Hepatic stellate cell (primary cell): ENCODE data around the gene ZNF622.
A peak's percentile ranks its signal among the peaks of the same experiment; 100 is the strongest.

ENCODE experiments used
- DNase-seq: peaks from one replicate; pipeline ENCODE4 v3.0.0; 2011; ENCODE audit warnings: low spot score

The ZNF622 gene, protein sequence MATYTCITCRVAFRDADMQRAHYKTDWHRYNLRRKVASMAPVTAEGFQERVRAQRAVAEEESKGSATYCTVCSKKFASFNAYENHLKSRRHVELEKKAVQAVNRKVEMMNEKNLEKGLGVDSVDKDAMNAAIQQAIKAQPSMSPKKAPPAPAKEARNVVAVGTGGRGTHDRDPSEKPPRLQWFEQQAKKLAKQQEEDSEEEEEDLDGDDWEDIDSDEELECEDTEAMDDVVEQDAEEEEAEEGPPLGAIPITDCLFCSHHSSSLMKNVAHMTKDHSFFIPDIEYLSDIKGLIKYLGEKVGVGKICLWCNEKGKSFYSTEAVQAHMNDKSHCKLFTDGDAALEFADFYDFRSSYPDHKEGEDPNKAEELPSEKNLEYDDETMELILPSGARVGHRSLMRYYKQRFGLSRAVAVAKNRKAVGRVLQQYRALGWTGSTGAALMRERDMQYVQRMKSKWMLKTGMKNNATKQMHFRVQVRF

DNA sequence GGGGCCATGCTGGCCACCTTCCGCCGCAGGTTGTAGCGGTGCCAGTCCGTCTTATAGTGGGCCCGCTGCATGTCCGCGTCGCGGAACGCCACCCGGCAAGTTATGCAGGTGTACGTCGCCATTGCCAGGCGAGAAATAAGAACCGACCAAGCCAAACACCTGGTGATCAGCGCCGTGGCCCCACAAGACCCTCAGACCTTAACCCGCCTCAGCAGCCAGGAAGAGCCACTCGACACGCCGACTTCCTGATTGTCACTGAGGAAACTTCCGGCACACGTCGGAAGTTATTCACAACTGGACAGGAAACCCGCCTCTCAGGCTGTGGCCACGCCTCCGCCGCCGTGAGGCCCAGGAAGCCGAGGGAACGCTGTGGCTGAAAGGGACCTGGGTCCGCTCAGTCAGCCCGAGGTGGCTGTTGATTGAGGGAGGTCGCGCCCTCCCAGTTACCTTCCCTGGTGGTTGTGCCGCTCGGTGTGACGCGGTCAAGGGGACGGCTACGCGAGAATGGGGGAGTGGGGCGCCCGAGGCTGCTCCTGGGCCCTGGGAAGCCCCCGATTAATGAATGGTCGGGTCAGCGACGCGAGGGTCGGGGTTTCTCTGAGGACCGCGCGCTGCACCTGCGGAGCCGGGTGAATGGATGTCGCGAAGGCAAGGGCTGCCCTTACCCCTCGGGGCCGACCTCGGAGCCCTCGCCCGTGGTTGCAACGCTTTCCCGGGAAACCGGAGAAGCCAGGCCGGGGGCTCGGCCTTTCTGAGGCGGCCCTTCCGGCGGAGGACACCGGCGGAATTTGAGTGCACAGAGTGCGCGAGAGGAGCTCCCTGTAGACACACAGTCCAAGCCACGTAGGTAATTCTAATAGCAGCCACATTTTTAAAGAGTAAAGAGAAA, at the start of gene ZNF622:
TSS of gene ZNF622 (minus strand) at position 257 of the 889 bp plus-strand sequence. CDS start at position 122, 135 bp downstream.
- DNase-seq: peak; percentile 77

DNA sequence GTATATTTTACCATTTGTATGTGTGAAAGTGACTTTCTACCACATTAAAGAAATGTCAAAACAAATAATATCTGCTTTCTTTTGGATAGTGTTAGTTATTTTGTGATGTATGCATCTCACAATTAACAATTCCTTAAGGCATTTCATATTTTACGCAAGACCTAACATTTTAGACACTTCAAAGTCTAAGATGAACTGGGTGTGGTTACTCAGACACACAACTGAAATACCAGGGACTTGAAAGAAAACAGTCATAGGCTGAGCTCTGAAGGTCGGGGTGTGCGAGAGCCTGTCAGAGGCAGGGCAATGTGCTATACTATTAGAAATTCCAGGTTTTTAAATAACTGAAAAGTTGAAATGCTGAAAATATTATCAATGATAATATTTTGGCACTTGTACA, 44.5 kb upstream of the ZNF622 start:
- DNase-seq: no peak

DNA sequence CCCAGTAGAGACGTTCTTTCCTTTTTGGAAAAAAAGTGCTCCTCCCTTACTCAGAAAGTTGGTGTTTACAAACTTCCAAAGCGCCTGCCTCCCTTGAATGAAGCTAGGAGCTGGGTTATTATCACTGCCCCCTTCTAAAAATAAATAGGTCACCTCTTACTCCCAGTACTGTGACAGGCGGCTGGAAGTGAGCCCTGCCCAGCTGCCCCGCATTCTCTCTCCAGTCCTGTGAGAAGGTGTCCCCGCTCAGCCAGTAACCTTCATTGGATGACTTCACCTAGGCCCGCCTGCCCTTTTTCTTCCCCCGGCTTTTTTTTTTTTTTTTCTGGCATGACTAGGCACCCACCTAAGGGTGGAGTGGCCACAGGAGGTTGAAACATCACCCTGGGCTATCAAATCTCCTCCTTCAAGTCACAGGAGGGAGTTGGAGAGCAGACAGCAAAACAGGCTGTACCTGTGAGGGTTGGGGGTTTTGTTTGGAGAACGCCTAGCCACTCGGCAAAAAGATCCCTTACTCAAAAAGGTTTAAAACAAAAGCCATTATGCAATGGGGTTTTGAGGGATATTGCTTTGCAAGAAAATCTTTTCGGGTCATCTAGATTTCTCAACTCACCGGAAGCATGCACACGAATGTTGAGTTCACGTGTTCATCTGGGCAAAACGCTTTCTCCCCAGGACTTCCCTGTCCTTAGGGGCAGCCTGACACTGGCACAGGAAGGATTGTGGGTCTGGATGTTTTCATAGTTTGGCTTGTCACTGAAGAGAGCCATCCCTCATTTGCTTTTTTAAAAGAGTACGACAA, 43.3 kb upstream of the ZNF622 start:
- DNase-seq: no peak

DNA sequence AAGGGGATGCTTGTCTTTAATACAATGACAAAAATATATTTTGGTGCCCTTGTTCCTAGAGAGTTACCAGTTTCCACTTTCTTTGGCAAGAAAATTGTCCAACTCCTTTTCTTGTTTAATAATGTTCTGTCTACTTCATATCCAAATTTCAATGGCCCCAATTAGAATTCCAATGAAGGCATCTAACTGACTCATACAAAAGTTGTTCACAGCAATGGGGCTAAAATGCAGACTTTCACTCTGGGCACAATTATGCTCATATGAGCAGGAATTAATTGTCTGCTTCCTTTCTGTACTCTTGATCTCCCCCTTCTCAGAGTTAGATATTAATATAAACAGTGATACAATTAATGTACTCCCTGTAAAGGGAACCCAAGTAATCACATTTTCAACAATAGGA, 42.1 kb upstream of the ZNF622 start:
- DNase-seq: no peak

DNA sequence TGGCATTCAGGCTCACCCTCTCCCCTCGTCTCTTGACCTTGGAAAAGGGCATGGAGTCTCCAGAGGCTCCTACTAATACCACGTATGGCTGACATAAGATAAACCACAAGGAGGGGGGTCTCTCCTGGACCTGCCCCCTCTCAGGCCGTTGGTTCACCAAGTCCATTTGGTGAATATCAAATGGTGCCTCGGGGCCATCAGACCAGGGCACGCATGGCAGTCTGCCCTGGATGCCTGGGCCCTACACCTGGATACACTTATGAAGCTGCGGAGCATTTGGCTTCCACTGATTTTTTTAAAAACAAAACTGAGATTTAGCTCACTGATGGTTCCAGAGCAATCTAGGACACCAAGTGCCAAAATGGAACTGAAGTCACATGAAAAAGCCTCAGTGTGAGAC, 40.3 kb upstream of the ZNF622 start:
- no peak for DNase-seq

DNA sequence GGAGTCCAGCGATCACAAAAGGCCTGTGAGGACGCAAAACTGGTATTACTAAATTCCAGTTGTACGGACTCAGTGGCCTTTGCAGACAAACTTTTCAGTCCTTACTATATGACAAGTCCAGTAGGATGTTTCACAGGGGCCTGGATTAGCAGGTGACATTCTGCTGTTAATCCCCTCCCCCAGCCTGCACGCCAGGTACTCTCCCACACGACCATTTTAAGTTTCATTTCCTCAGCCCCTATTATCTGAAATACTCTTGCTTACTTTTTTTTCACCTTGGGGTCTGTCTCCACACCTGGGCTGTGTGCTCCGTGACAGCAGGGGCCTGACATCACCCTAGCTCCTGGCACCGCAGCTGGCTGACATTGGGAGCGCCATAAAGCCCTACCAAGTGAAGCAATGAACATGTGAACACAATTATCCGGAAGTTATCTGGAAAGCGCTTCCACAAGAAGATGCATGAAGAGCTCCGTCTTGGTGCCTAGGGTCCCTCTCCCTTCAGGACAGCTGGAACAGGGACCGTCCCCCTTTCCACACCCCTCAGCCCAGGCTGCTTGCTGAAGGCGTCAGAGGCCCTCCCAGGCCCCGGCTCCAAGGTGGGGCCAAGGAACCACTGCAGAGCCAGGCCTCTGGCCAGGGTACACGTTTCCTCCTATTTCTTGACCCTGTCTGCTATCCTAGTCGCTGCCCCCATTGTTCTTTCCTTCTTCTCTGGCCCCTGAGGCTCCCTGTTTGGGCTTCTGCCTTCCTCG, 39.7 kb upstream of the ZNF622 start:
- no peak for DNase-seq

DNA sequence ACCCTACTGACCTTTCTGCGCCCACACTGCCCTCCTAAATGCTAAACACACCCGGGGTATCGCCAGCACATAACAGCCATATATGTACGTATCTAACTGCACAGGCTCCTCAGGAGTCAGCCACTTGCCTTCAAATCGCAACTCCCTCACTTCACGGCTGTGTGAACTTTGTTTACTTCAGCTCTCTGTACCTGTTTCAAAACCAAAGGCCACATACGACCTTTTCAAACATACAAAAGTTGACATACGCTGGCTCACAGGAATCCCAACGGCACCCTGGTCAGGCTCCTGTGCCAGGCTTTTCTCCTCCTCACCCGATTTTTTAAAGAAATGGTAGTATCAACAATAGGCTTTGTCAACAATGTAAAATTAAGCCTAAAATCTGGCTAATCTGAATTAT, 39.0 kb upstream of the ZNF622 start:
- DNase-seq: no peak

DNA sequence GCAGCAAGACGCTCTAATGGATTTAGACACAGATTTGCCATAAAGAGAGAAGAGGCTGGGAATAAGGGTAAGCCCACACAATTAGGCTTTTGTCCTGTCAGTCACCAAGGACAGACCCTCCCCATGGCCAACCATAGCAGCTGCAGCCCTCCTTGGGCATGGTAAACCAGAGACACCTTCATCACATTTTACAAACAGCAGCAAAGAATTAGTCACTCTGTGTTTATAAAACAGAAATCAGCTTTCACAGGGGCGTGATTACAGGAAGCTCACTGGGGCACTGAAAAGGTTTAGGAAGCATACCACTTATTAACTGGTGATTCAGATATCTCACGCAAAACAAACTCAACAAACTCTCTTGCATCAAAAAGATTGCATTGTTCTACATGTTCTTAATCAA, 37.3 kb upstream of the ZNF622 start:
- DNase-seq: no peak

DNA sequence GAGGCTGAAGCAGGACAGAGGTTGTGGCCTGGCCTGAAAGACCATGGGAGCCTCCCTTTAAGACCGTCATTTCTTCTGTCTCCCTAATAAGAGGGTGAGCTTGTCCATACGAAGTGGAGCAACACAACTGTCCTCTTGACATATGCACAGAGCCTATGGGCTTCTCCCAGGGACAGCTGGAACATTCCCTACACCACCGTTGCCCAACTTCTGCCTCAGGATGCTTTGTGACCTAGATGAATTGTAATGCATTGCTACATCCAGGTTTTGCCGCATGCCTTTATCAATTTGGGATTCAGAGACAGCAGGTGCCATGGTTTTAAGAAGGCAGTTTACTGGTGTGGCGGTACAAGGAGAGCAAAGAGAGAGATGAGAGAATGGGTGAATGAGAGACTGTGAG, 34.4 kb upstream of the ZNF622 start:
- DNase-seq: no peak

DNA sequence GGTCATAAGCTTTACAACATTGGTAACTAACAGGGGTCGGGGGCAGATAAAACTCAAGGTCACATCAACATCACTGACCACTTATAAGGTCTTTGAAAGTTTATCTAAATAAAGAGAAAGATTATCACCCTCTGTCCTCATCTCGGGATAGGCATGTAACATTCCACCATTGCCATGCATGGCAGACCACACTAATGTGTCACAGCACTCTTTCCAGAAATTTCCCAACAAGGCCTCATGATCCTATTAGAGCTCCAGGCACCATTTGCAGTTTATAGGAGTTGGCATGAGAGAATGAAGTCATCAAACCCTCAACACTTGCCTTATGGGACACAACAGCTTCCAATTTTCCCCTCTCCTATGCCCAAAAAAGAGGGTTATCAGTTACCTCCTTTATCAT, 31.9 kb upstream of the ZNF622 start:
- DNase-seq: no peak

DNA sequence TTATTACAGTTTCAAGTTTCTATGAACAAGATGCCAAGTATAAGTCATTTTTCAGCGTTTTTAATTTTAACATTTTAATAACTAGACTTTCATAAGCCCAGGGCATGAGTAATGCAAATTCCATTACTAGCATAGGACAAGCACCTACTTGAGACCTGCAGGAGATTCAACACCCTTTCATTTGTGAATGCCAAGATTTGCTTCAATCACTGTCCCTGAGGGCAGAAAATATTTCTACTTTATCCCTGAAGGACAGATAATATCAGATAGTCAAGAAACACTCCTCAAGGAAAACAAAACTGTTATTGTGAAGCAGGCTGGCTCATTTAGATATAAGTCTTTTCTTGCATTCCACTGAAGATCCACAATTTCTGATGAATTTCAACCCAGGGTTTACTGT, 27.7 kb upstream of the ZNF622 start:
- DNase-seq: no peak

DNA sequence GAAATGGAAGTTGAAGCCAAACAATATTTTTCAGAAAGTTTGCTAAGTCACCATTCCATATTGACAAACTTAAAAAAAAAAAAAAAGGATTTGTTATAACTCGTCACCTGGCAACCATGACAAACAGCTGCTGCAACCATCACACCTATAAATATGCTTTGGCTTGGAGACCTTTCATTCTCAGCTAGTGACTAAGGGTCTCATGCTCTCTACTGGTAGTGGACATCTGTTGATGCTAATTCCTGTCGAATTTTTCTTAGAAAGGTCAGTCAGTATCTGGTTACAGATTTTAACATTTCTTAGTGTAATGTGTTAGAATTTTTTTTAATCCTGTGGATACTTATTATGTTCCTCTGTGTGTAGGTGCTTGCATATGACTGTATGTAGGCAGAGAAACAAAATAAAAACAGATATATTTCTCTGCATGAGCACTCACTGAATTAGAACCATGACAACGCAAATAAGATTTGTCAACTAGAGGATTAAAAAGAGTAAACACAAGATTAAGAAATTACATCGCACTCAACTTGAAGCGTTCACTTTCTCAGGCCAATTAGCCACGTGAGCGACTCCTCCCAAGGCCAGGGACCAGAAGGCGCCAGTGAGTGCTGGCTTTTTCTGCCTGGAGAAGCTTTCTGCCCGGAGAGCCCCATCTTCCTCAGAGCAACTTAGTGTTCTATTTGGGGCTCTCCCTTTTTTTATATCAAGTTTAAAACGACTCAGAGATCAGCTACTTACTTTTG, 27.0 kb upstream of the ZNF622 start:
- no peak for DNase-seq

DNA sequence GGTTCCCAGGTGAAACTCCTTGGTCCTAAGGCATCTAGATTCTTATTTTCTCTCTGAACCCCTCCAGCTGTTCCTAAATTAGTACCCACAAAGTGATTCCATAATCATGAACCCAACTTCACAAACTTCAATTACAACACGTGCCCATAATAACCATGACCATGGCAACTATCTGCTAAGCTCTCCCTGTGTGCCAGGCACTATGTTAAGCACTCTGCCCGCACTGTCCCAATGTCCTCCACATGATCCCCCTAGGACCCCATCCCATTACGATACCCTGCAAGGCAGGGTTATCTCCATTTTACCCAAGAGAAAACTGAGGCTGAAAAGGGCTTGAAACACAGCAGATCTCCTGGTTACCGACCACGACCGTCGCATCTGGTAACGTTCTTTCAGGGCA, 25.3 kb upstream of the ZNF622 start:
- DNase-seq: no peak

DNA sequence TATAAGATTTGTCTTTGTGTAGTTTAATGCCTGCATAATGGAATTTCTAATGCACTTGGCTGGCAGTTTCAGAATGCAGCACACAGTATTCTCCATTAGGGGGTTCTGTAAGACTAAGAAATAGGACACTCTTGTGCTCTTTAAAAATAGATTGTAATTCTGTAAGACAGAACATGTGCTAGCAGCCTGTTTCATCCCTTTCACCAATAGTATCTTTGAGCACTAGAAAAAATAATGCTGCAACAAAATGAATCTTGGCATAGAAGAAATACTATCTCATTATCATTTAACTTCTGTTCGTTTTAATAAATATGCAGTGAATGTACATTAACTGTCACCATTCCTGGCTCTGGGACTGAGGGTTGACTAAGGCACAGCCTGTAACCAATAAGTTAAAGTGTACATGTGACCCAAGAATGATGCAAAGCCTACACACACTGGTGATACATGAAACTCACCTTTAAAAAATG, 23.8 kb upstream of the ZNF622 start:
- DNase-seq: no peak

DNA sequence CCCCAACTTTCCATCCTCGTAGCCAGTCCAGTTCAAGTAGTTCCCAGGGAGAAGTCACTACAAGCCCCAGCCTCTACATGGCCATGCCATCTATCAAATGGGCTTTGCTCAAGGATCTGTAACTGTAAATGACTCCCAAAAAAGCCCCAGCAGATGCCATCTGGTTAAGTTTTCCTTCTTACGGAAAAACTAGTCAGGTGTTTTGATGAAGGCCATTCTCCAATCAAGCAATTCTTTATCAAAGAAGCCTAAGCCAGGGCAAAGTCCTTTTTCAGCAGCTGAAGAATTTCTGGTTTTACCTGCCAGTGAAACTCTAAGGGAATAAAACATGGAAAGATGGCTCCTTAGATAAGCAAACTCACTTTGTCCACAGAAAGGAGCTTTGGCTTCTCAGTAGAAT, 21.9 kb upstream of the ZNF622 start:
- no peak for DNase-seq

DNA sequence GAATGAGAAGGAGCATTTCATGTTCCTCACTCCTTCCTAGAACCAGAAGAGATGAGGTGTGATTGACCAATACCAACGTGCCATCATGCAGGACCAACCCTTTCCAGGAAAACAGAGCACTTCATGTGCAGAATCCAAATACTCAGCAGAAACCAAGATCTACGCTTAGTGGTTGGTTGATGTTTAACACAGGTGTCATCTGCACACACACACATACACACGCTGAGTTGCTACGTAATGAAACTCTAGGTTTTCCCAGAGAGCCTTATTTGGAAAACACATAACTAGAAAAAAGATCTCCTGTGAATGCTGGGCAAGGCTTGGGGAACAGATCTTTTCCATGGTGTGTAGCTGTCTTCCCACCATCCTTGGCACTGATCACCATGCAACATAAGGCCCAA, 21.1 kb upstream of the ZNF622 start:
- DNase-seq: no peak

DNA sequence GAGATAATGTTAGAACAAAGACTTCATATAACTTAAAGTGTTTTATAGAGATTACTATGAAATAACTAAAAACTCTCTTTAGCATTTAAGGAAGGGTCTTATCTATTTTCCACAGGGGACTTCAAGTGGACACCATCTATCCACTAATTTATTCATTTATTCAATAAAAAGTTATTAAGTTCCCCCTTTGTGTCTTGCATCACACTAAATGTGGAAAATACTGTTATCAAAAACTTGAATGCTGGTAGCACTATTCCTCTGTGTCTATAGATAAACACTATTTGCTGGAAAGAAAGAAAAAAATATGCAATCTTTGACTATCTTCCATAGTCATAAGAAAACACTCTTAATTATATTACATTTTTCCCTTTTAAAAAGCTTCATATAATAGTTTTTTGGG, 20.1 kb upstream of the ZNF622 start:
- DNase-seq: no peak

DNA sequence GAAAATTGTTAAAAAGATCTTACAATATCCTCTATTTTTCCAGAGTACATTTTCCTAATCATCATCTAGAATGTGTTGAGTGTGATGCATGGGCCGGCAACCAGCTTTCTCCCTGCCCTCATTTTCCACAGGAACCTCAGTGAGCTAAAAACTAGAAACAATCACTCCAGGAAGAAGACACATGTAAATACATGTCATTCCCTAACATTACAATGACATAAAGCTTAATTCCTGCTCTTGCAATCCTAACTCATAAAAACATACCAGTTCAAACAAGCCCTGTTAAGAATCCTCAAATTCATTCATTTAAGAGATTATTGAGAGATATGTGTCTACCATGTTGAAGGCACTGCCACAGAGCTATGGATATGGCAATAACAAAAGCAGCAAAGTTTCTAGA, 18.5 kb upstream of the ZNF622 start:
- no peak for DNase-seq

DNA sequence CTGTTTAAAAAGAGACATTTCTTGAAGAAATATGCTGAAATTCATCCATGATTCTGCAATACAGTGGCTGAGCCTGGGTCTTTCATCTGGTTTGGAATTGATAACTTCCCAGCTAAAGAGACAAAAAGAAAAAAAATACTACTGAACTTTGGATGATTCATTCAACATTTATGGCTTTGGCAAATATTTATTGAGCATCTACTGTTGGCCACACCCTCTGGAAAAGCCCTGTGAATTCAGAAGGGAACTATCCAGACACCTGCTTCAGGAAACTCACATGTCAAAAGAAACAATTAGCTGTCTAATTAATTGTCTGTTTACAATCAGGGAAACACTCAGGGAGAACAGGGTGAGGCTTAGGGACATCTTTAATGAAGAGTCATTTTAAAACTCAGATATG, 17.8 kb upstream of the ZNF622 start:
- DNase-seq: no peak

DNA sequence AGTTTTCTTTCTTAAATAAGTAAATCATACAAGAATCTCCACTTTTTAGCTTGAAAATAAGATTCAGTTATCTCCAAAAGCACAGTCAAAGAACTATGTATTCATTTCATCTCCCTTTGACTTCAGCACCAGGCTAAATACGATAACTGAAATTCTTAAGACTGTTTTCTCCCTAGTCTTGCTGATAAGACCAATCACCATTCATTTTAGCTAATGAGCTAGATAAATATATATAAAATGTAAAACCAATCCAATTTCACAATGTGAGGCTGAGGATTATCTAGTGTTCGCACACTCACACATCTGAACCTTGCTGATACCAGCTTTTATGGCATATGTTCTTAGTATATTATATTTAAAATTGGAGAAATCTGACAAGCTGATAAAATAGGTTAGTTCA, 17.3 kb upstream of the ZNF622 start:
- no peak for DNase-seq
